ENCODE data around the gene SMTNL2. TPM values are rescaled to one million over a fixed set of nuclear protein-coding genes. Genes with fewer than 3 reads are reported as not detected.

Gene SMTNL2
- total RNA-seq, 1 experiment from 2014 or later, result not detected

GRCh38 chr17:4585638-4585994 lies 1.3 kb downstream of the SMTNL2 start:
- no peaks in the 10 kb centered on the region for H3K4me1 ChIP-seq (ENCODE audit: insufficient read depth, low read length, poor library complexity, severe bottlenecking)

GRCh38 chr17:4586043-4586442 lies 1.7 kb downstream of the SMTNL2 start:
- peaks cover 40% of the 10 kb centered on the region for H3K27me3 ChIP-seq (replicated peaks; ENCODE audit: insufficient read depth, low read depth, low read length, poor library complexity)
- no peaks in the 10 kb centered on the region for H3K9me3 ChIP-seq (ENCODE audit: low read depth, low read length, poor library complexity, severe bottlenecking)
- DNase-seq (ENCODE audit: low spot score), result no peak
- no peaks in the 10 kb centered on the region for H3K4me1 ChIP-seq (ENCODE audit: insufficient read depth, low read length, poor library complexity, severe bottlenecking)
- intact Hi-C loops (cut with micrococcal nuclease; ENCODE audit: unreplicated experiment), result no loop called here
- H3K27ac ChIP-seq (ENCODE audit: low read depth, low read length, poor library complexity, severe bottlenecking), result no peak overlapping the region
- no peaks in the 10 kb centered on the region for H3K36me3 ChIP-seq (ENCODE audit: insufficient read depth, low read length, poor library complexity, severe bottlenecking)
- CTCF ChIA-PET, result no interaction called here
- BruUV-seq (replicated peaks), result no TSS peak
- POLR2A ChIA-PET (ENCODE audit: low non-redundant PET), result no interaction called here
- no peak overlapping the region for H3K4me3 ChIP-seq (ENCODE audit: low read depth, low read length, poor library complexity, severe bottlenecking)
- no peak for TF ChIP-seq EZH2 (IDR thresholded peaks at IDR 0.05; ENCODE audit: borderline replicate concordance, low read depth, low read length, poor library complexity, severe bottlenecking)
- TF ChIP-seq CTCF (conservative IDR thresholded peaks at IDR 0.05; ENCODE audit: low read depth, low read length), result no peak

More at GRCh38 chr17:4585638-4585994, 1.3 kb downstream of the SMTNL2 start:
- BruUV-seq (replicated peaks), result no TSS peak
- no peak overlapping the region for H3K27ac ChIP-seq (ENCODE audit: low read depth, low read length, poor library complexity, severe bottlenecking)
- intact Hi-C loops (cut with micrococcal nuclease; ENCODE audit: unreplicated experiment), result no loop called here
- H3K36me3 ChIP-seq (ENCODE audit: insufficient read depth, low read length, poor library complexity, severe bottlenecking), result no peaks in the 10 kb centered on the region
- H3K27me3 ChIP-seq (replicated peaks; ENCODE audit: insufficient read depth, low read depth, low read length, poor library complexity), result peaks cover 40% of the 10 kb centered on the region
- TF ChIP-seq EZH2 (IDR thresholded peaks at IDR 0.05; ENCODE audit: borderline replicate concordance, low read depth, low read length, poor library complexity, severe bottlenecking), result no peak
- no peak for TF ChIP-seq CTCF (conservative IDR thresholded peaks at IDR 0.05; ENCODE audit: low read depth, low read length)
- no peak overlapping the region for H3K4me3 ChIP-seq (ENCODE audit: low read depth, low read length, poor library complexity, severe bottlenecking)
- DNase-seq (ENCODE audit: low spot score), result no peak
- H3K9me3 ChIP-seq (ENCODE audit: low read depth, low read length, poor library complexity, severe bottlenecking), result no peaks in the 10 kb centered on the region
- POLR2A ChIA-PET (ENCODE audit: low non-redundant PET), result no interaction called here
- CTCF ChIA-PET, result no interaction called here

- TF ChIP-seq CTCF (conservative IDR thresholded peaks at IDR 0.05; ENCODE audit: low read depth, low read length) (no peak), EZH2 (IDR thresholded peaks at IDR 0.05; ENCODE audit: borderline replicate concordance, low read depth, low read length, poor library complexity, severe bottlenecking) (no peak)
- intact Hi-C loops (cut with micrococcal nuclease; ENCODE audit: unreplicated experiment), result no loop called here
- H3K36me3 ChIP-seq (ENCODE audit: insufficient read depth, low read length, poor library complexity, severe bottlenecking), result no peaks in the 10 kb centered on the region
- no peak for DNase-seq (ENCODE audit: low spot score)
- POLR2A ChIA-PET (ENCODE audit: low non-redundant PET), result no interaction called here
- H3K27ac ChIP-seq (ENCODE audit: low read depth, low read length, poor library complexity, severe bottlenecking), result no peak overlapping the region
- CTCF ChIA-PET, result no interaction called here
- no peaks in the 10 kb centered on the region for H3K4me1 ChIP-seq (ENCODE audit: insufficient read depth, low read length, poor library complexity, severe bottlenecking)
- no peaks in the 10 kb centered on the region for H3K9me3 ChIP-seq (ENCODE audit: low read depth, low read length, poor library complexity, severe bottlenecking)
- H3K27me3 ChIP-seq (replicated peaks; ENCODE audit: insufficient read depth, low read depth, low read length, poor library complexity), result peaks cover 40% of the 10 kb centered on the region
- H3K4me3 ChIP-seq (ENCODE audit: low read depth, low read length, poor library complexity, severe bottlenecking), result no peak overlapping the region
- no TSS peak for BruUV-seq (replicated peaks)
These were observed 2.9 kb downstream of the SMTNL2 start for GRCh38 chr17:4587195-4587594.
